Stimulated activated CD8-positive, alpha-beta memory T cell treated with anti-CD3 and anti-CD28 coated beads, Interleukin-12 subunit alpha, Interleukin-12 subunit beta, amount 100 ng/mL, for 24 hours (primary cell): ENCODE results near the gene FIBCD1.
"Not testable (repeated sequence)": the region's sequence is repeated elsewhere in the genome, so short reads cannot be mapped to it uniquely, and the experiment has no call there.

Experiments used
- DNase-seq: peaks from one replicate; pipeline ENCODE4 v3.0.0-alpha.2; 2020; ENCODE audit errors: extremely low read depth

The FIBCD1 gene

GRCh38 chr9:130973686-130974281 lies 34.7 kb upstream of the FIBCD1 start:
- no peak for DNase-seq

DNA sequence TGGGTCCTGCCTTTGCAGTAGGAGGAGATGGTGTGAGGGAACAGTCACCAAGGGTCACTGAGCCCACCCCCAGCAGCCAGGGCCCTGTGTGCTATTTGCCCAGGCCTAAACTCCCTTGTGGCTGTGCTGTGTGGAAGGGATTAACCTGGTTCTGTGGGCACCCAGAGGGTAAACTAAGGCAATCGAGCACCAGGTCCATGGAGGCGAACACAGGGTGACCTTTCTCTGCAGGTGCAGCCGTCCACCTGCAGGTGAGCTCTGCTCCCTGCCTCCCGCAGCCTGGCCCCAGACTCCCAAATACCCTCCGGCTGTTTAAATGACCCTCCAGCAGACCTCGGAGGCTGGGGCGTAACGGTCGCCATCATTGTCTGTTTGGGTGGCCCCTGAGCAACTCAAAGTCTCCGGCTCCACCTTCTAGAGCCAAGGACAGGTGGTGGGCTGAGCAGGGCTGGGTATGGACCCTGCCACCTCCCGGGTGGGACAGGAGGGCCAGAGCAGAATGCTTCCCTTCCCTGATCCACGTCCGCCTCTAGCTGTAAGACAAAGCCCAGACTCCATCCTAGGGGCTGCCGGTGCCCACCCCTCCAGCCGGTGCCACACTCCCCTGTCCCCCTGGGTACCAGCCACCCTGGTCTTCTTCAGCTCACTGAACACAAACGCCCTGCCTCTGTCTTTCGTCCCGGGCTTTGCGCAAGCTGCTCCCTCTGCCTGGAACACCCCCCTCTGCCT lies 34.1 kb upstream of the FIBCD1 start:
- DNase-seq: no peak

DNA sequence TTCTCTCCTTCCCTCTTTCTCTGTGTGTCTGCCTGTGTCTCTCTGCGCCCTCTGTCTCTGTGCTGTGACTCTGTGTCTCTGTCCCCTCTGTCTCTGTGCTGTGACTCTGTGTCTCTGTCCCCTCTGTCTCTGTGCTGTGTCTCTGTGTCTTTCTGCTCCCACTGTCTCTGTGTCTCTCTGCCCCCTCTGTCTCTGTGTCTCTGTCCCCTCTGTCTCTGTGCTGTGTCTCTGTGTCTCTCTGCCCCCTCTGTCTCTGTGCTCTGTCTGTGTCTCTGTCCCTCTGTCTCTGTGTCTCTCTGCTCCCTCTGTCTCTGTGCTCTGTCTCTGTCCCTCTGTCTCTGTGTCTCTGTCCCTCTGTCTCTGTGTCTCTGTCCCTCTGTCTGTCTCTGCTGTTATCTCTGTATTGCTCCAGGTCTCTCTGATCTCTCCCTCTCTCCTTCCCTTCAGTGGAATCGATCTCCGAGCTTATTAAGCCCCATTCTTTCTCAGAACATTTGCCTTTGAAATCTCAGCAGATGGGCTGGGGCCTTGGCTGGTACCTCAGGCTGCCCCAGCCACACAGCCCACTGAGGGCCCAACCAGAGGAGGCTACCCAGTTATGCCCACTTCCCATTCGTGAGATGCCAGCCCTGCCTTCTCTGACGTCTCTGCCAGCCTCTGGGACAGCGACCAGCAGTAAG lies 33.4 kb upstream of the FIBCD1 start:
- no peak for DNase-seq

- no peak for DNase-seq
These were observed 32.3 kb upstream of the FIBCD1 start for GRCh38 chr9:130971294-130971849.

DNA sequence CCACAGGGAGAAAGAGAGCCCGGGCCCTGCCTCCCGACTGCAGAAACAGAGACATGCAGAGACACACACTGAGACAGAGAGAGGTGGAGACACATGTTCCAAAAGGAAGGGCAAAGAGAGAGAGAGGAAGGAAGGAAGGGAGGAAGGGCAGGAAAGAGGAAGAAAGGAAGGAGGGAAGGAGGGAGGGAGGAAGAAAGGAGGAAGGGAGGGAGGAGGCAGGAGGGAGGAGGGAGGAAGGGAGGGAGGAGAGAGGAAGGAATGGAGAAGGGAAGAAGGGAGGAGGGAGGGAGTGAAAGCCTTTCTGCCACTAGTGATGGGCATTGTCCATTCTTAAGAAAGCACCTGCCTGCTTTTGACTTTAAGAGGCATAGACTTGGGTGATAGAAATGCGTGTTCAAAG lies 31.8 kb upstream of the FIBCD1 start:
- DNase-seq: no peak

DNA sequence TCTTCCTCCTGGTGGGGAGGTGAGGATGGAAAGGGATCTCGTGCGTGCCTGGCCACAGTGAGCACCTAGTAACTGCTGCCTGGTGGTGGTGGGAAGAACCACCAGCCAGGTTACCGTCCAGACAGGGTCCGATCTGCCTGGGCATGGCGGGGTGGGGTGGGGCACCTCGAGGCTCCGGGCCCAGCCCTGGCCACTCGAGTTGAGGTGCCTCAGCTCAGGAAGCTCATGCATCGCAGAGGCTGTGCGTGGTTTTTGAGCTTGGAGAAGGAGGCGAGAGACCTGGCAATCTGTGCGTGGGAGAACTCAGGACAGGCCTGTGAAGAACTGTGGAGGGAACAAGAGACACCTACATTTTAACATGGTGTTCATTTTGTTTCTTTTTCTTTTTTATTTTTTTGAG lies 31.0 kb upstream of the FIBCD1 start:
- DNase-seq: no peak

DNA sequence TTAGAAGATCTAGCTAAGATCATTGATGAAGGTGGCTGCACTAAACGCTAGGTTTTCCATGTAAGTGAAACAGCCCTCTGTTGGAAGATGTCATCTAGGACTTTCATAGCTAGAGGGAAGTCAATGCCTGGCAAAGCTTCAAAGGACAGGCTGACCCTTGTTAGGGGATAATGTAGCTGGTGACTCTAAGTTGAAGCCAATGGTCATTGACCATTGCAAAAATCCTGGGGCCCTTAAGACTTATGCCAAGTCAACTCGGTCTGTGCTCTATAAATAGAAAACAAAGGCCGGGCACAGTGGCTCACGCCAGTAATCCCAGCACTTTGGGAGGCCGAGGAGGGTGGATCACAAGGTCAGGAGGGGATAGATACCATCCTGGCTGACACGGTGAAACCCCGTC lies 26.6 kb upstream of the FIBCD1 start:
- no peak for DNase-seq

GRCh38 chr9:130963916-130964315 lies 24.9 kb upstream of the FIBCD1 start:
- no peak for DNase-seq

- DNase-seq: no peak
These were observed 24.4 kb upstream of the FIBCD1 start for GRCh38 chr9:130963337-130963908.

DNA sequence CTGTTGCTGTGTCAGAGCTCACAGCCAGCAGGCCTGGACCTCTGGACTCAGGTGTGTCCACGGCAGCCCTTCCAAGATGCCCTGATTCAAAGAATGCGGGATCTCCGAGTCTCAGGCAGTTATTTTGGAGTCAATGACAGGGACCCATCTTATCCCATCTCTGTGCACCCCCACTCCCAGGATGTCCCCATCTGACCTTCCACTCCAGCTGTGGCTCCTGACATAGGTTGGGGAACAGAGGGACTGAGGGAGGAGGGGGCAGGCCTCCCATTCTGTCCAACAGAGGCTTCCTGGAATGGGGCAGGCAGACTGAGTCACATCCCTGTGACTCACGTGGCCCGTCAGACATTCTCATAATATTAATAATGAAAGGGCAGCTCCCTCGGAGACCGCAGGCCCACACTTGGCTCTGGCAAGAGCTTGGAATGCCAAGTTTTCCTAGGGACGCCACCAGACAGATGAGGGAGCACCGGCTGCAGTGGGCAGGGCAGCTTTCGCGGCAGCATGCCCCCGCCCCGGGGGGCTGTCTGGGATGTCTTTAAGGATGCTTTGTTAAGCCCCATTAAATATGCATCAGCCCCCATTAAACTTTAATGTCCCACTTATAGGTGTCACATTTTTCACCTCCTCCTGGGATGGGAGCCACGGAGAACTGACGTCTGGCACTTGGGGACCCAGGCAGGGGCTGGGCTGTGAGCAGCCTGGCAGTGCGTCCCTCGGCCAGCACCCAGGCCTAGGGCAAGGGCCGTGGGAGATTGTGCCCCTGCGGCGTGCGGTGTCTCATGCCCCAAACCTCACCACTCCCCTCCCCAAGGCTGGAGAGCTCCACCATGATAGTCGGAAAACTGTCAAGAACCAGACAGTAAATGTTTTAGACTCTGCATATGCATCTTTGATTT lies 23.6 kb upstream of the FIBCD1 start:
- no peak for DNase-seq

GRCh38 chr9:130961511-130962300 lies 22.7 kb upstream of the FIBCD1 start:
- DNase-seq: no peak

DNA sequence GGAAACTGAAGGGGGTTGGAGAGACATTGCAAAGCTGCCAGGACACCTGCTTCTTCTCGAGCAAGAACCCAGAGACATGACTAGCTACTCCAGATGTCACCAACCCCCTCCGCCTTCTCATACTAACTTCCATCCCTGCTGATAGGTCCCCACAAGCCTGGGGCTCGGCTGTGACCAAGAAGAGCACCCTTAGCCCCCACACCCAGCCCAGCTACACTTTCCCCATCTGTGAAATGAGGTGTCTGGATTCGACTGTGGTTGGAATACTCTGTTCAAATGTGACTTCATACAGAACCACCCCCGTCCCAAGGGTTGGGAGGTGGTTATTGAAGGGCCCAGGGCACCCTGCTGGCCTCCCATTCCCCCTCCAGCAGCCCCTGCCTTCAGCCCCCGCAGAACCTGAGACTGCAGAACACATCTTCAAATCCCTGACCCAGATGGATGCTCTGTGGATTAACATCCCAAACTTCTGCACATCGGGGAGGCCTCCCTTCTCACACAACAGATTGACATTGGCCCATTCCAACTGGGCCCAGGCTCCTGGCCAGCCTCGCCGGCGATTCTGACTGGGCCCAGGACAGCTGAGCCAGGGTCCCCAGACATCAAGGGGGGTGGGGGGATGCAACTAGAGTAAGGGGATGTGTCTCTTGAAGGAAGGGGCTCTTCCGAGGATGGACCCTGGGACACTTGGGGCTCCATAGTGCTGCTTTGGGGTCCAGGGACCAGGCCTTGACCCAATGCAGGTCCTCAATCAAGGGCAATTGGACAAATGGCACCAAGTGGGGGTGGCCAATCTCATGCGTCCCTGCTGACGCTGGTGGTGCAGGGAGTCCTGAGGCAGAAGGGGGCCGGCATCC lies 21.7 kb upstream of the FIBCD1 start:
- no peak for DNase-seq

DNA sequence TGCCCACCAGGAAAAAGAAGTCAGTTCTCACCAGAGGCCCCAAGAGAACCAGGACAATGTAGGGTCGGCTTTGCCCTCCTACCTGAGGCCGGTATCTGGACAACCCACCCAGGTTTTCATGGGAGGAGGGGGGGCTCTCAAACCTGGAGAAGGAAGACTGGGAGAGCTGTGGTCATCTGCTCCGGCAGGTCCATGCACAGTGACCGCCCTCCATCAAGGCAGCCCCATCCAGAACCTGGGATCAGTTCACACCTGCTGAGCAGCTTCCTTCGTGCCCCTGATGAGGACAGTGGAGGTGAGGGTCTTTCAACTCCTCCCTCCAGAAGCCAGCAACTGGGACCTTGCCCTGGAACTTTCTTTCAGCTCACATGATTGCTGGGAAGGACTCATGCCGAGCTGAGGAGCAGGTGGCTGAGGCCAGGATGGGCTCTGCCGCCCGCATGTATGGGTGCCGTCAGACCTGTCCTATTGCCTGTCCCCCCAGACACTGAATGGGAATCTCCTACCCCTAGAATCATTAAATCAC lies 20.8 kb upstream of the FIBCD1 start:
- DNase-seq: no peak

DNA sequence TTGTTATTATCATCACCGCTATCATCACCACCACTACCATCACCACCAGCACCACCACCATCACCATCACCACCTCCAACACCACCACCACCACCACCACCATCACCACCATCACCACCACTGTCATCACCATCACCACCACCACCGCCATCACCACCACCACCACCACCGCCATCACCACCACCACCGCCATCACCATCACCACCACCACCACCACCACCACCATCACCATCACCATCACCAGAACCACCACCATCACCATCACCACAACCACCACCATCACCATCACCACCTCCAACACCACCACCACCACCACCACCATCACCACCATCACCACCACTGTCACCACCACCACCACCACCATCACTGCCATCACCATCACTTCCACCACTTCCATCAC lies 19.5 kb upstream of the FIBCD1 start:
- DNase-seq: not testable (repeated sequence)

DNA sequence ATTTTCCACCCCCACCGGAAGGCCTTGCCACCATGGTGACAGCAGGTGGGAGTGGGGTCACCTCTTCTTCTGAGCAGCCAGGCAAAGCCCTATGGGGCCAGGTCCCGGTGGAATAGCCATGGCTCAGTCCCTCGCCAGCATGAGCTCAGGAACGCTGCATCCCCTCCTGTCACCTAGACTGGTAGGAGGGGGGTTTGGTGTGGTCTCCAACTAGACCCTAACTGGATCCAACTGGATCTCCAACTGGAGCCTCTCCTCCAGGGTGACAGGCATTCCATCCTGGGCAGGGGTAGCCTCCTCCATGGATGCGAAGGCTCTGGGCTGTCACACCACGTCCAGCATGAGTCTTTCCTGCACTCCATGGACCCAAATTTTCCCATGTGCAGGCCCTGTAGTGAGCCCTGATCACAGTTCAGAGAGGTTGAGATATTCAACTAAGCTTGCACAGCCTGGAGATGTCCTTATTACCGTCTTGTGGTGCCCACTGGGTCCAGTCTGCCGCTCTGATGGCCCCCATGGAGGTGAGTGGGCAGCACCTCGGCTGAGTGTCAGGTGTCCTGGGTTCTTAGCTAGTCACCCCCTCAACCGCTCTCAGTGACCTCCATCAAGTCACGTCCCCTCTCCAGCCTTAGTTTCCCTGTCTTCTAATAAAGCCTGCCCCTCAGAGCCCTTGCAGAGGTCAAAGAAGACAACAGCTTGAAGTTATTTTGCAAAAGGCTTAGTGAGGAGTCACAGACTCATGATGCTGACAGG lies 18.6 kb upstream of the FIBCD1 start:
- DNase-seq: no peak

GRCh38 chr9:130956636-130957450 lies 17.8 kb upstream of the FIBCD1 start:
- DNase-seq: no peak

DNA sequence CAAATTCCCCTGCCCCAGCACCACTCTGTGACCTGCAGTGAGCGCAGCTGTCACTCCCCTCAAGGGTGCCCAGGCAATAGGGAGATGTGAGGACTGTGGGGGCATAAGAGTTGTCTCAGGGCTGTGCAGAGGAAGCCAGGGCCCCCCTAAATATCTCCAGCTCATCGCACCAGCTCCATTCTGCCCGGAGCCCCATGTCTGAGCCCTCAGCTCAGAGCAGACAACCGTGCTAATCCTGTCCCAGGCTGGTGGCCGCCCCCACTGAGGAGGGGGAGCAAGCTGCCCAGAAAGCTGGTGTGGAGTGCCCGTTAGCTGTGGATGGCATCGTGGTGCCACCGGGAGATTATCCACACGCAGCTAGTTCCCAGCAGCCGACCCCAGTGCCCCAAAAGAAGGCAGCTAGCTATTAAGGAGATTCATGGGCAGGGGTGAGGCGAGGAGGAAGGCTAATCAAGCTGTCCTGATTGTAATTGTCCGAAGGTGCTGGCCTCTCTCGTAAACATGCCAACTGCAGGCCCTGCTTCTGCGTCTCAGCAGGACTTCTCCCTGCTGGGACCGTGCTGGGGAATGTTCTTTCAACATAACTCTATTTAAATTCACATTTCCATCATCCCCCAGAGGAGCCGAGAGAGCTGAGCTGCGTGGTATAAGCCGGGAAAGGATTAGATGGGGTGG lies 17.0 kb upstream of the FIBCD1 start:
- no peak for DNase-seq
